GM18858 (cell line): Measurements from ENCODE around the gene SEMA5A.

Source experiments
- ATAC-seq: cut with Tn5 transposase; IDR thresholded peaks from one replicate; pipeline ENCODE4 v1.9.1; 2021; ENCODE audit not compliant: unreplicated experiment

Gene SEMA5A

GRCh38 chr5:9452181-9452580 is 93.7 kb downstream of the SEMA5A start:
- no peak for ATAC-seq

- no peak for ATAC-seq
Observed at GRCh38 chr5:9451037-9451436, 94.8 kb downstream of the SEMA5A start.

GRCh38 chr5:9447691-9448090 is 98.2 kb downstream of the SEMA5A start:
- no peak for ATAC-seq

- no peak for ATAC-seq
Observed at GRCh38 chr5:9445826-9446388, 100.0 kb downstream of the SEMA5A start.

GRCh38 chr5:9444346-9444745 is 101.5 kb downstream of the SEMA5A start:
- no peak for ATAC-seq

- ATAC-seq = no peak
Observed at GRCh38 chr5:9441610-9442009, 104.3 kb downstream of the SEMA5A start.

GRCh38 chr5:9440517-9440916 is 105.4 kb downstream of the SEMA5A start:
- ATAC-seq = no peak

- no peak for ATAC-seq
Observed at GRCh38 chr5:9439531-9440292, 106.2 kb downstream of the SEMA5A start.

- no peak for ATAC-seq
Observed at GRCh38 chr5:9438596-9439354, 107.1 kb downstream of the SEMA5A start.

GRCh38 chr5:9437741-9438240 is 108.1 kb downstream of the SEMA5A start:
- ATAC-seq = no peak

- ATAC-seq = no peak
Observed at GRCh38 chr5:9431496-9432258, 114.2 kb downstream of the SEMA5A start.

GRCh38 chr5:9431151-9431495 is 114.8 kb downstream of the SEMA5A start:
- no peak for ATAC-seq

- no peak for ATAC-seq
Observed at GRCh38 chr5:9430306-9430705, 115.6 kb downstream of the SEMA5A start.

- no peak for ATAC-seq
Observed at GRCh38 chr5:9429691-9430215, 116.1 kb downstream of the SEMA5A start.

GRCh38 chr5:9428272-9428671 is 117.6 kb downstream of the SEMA5A start:
- no peak for ATAC-seq

GRCh38 chr5:9425710-9426109 is 120.2 kb downstream of the SEMA5A start:
- no peak for ATAC-seq

GRCh38 chr5:9423571-9423970 is 122.3 kb downstream of the SEMA5A start:
- ATAC-seq = no peak

GRCh38 chr5:9421884-9422283 is 124.0 kb downstream of the SEMA5A start:
- no peak for ATAC-seq

- ATAC-seq = no peak
Observed at GRCh38 chr5:9419794-9420193, 126.1 kb downstream of the SEMA5A start.

GRCh38 chr5:9415566-9415965 is 130.3 kb downstream of the SEMA5A start:
- no peak for ATAC-seq

GRCh38 chr5:9415091-9415490 is 130.8 kb downstream of the SEMA5A start:
- ATAC-seq = no peak
